ENCODE data around the gene SH3BP4.

The SH3BP4 gene

GRCh38 chr2:234929002-234929401 is 22.8 kb upstream of the SH3BP4 start:
- TF ChIP-seq GATA3 (IDR thresholded peaks at IDR 0.05; ENCODE audit: low read depth, low read length), result no peak
- no peak for TF ChIP-seq GATA2 (IDR thresholded peaks at IDR 0.05; ENCODE audit: low read depth, low read length)

- no peak for TF ChIP-seq GATA2 (IDR thresholded peaks at IDR 0.05; ENCODE audit: low read depth, low read length)
- TF ChIP-seq GATA3 (IDR thresholded peaks at IDR 0.05; ENCODE audit: low read depth, low read length), result no peak
Measured at GRCh38 chr2:234930397-234930796, 21.4 kb upstream of the SH3BP4 start.

GRCh38 chr2:234931371-234931770 is 20.4 kb upstream of the SH3BP4 start:
- TF ChIP-seq GATA2 (IDR thresholded peaks at IDR 0.05; ENCODE audit: low read depth, low read length), result no peak
- TF ChIP-seq GATA3 (IDR thresholded peaks at IDR 0.05; ENCODE audit: low read depth, low read length), result no peak

- no peak for TF ChIP-seq GATA3 (IDR thresholded peaks at IDR 0.05; ENCODE audit: low read depth, low read length)
- no peak for TF ChIP-seq GATA2 (IDR thresholded peaks at IDR 0.05; ENCODE audit: low read depth, low read length)
Measured at GRCh38 chr2:234932591-234933168, 19.1 kb upstream of the SH3BP4 start.

GRCh38 chr2:234935311-234935710 is 16.5 kb upstream of the SH3BP4 start:
- TF ChIP-seq GATA3 (IDR thresholded peaks at IDR 0.05; ENCODE audit: low read depth, low read length) (no peak), GATA2 (IDR thresholded peaks at IDR 0.05; ENCODE audit: low read depth, low read length) (no peak)

GRCh38 chr2:234939576-234939975 is 12.2 kb upstream of the SH3BP4 start:
- TF ChIP-seq GATA2 (IDR thresholded peaks at IDR 0.05; ENCODE audit: low read depth, low read length) (no peak), GATA3 (IDR thresholded peaks at IDR 0.05; ENCODE audit: low read depth, low read length) (no peak)

- TF ChIP-seq GATA3 (IDR thresholded peaks at IDR 0.05; ENCODE audit: low read depth, low read length), result no peak
- no peak for TF ChIP-seq GATA2 (IDR thresholded peaks at IDR 0.05; ENCODE audit: low read depth, low read length)
Measured at GRCh38 chr2:234939996-234940395, 11.8 kb upstream of the SH3BP4 start.

GRCh38 chr2:234940527-234940926 is 11.3 kb upstream of the SH3BP4 start:
- TF ChIP-seq GATA2 (IDR thresholded peaks at IDR 0.05; ENCODE audit: low read depth, low read length) (no peak), GATA3 (IDR thresholded peaks at IDR 0.05; ENCODE audit: low read depth, low read length) (no peak)

GRCh38 chr2:234945339-234945873 is 6.4 kb upstream of the SH3BP4 start:
- TF ChIP-seq GATA2 (IDR thresholded peaks at IDR 0.05; ENCODE audit: low read depth, low read length) (no peak), GATA3 (IDR thresholded peaks at IDR 0.05; ENCODE audit: low read depth, low read length) (no peak)

GRCh38 chr2:234947556-234947955 is 4.3 kb upstream of the SH3BP4 start:
- no peak for TF ChIP-seq GATA2 (IDR thresholded peaks at IDR 0.05; ENCODE audit: low read depth, low read length)
- no peak for TF ChIP-seq GATA3 (IDR thresholded peaks at IDR 0.05; ENCODE audit: low read depth, low read length)

GRCh38 chr2:234949762-234950434 is 1.9 kb upstream of the SH3BP4 start:
- TF ChIP-seq GATA2 (IDR thresholded peaks at IDR 0.05; ENCODE audit: low read depth, low read length) (no peak), GATA3 (IDR thresholded peaks at IDR 0.05; ENCODE audit: low read depth, low read length) (no peak)

GRCh38 chr2:234950435-234950729 is 1.4 kb upstream of the SH3BP4 start:
- TF ChIP-seq GATA3 (IDR thresholded peaks at IDR 0.05; ENCODE audit: low read depth, low read length) (no peak), GATA2 (IDR thresholded peaks at IDR 0.05; ENCODE audit: low read depth, low read length) (no peak)

GRCh38 chr2:234950730-234951663 is 820 bp upstream of the SH3BP4 start:
- TF ChIP-seq GATA3 (IDR thresholded peaks at IDR 0.05; ENCODE audit: low read depth, low read length), result no peak
- TF ChIP-seq GATA2 (IDR thresholded peaks at IDR 0.05; ENCODE audit: low read depth, low read length), result no peak

All from SH-SY5Y (cell line).